IMR-90 (cell line): ENCODE results near the gene COL25A1. TPM values are rescaled to one million over a fixed set of nuclear protein-coding genes. Genes with fewer than 3 reads are reported as not detected.

Experiments
- ATAC-seq: fragments of 200-7000 bp; cut with Tn5 transposase; 2 replicates; pipeline ENCODE4 v1.9.1; 2020; ENCODE audit warnings: low read depth, mild to moderate bottlenecking, moderate library complexity
- BruUV-seq: library from RNA; stranded (reverse); fragments of 400-500 nt; replicated peaks from 2 replicates; lab custom pipeline; 2021; lab: Mats Ljungman, UMichigan
- CTCF ChIA-PET: fragments of 300-600 bp; formaldehyde crosslinking; extraction: SDS; loops from one replicate; lab custom pipeline; 2021; ENCODE audit warnings: antibody characterized with exemption; lab: Yijun Ruan, JAX
- POLR2A ChIA-PET: fragments of 300-600 bp; sonication (Branson Sonifier 250); formaldehyde crosslinking; loops from one replicate; lab custom pipeline; 2022; ENCODE audit warnings: antibody characterized with exemption; ENCODE audit not compliant: unreplicated experiment; lab: Charles Lee
- DNase-seq: peaks from one replicate; pipeline ENCODE4 v3.0.0; 2013
- H2AFZ ChIP-seq: replicated peaks from 2 replicates; pipeline ENCODE3; 2013; ENCODE audit warnings: low read length, mild to moderate bottlenecking; ENCODE audit not compliant: poor library complexity
- H2AK5ac ChIP-seq: 2 replicates; pipeline ENCODE4 v1.6.1; 2013; ENCODE audit warnings: low read depth, low read length, inconsistent platforms
- H2AK9ac ChIP-seq: replicated peaks from 2 replicates; pipeline ENCODE3; 2013; ENCODE audit warnings: mild to moderate bottlenecking, low read depth, low read length, moderate library complexity; ENCODE audit not compliant: poor library complexity
- H2BK120ac ChIP-seq: 2 replicates; pipeline ENCODE4 v1.6.1; 2013; ENCODE audit warnings: low read depth, low read length, inconsistent platforms
- H2BK15ac ChIP-seq: 3 replicates; pipeline ENCODE4 v1.6.1; 2013; ENCODE audit warnings: low read depth, low read length, inconsistent platforms
- H2BK20ac ChIP-seq: 2 replicates; pipeline ENCODE4 v1.6.1; 2013; ENCODE audit warnings: low read depth, mild to moderate bottlenecking, inconsistent platforms, low read length, moderate library complexity
- H2BK5ac ChIP-seq: 2 replicates; pipeline ENCODE4 v1.6.1; 2013; ENCODE audit warnings: mild to moderate bottlenecking, low read depth, low read length, inconsistent platforms; ENCODE audit not compliant: poor library complexity, severe bottlenecking
- H3K14ac ChIP-seq: replicated peaks from 2 replicates; pipeline ENCODE4 v1.6.1; 2013; ENCODE audit warnings: low read depth, low read length, inconsistent platforms
- H3K18ac ChIP-seq: 2 replicates; pipeline ENCODE4 v1.6.1; 2013; ENCODE audit warnings: low read depth, low read length, control low read depth
- H3K23ac ChIP-seq: 2 replicates; pipeline ENCODE4 v1.6.1; 2013; ENCODE audit warnings: low read depth, low read length, inconsistent platforms
- H3K27ac ChIP-seq: 2 replicates; pipeline ENCODE4 v1.5.1; 2013; ENCODE audit warnings: mild to moderate bottlenecking, control low read depth, low read length; ENCODE audit not compliant: insufficient read depth
- H3K27me3 ChIP-seq: 2 replicates; pipeline ENCODE4 v1.6.1; 2013; ENCODE audit warnings: low read length; ENCODE audit not compliant: control insufficient read depth, insufficient read depth
- H3K36me3 ChIP-seq: 2 replicates; pipeline ENCODE4 v1.6.1; 2013; ENCODE audit warnings: low read length, mixed read lengths; ENCODE audit not compliant: control insufficient read depth, insufficient read depth
- H3K4ac ChIP-seq: 2 replicates; pipeline ENCODE4 v1.6.1; 2013; ENCODE audit warnings: low read depth, low read length, inconsistent platforms
- H3K4me1 ChIP-seq: 2 replicates; pipeline ENCODE4 v1.6.1; 2013; ENCODE audit warnings: low read length, mixed read lengths; ENCODE audit not compliant: control insufficient read depth, insufficient read depth
- H3K4me2 ChIP-seq: 2 replicates; pipeline ENCODE4 v1.6.1; 2013; ENCODE audit warnings: low read depth, mild to moderate bottlenecking, control low read depth, low read length, moderate library complexity
- H3K4me3 ChIP-seq: 2 replicates; pipeline ENCODE4 v1.5.1; 2013; ENCODE audit warnings: low read depth, mild to moderate bottlenecking, control low read depth, low read length, moderate library complexity; ENCODE audit not compliant: insufficient read depth
- H3K56ac ChIP-seq: 2 replicates; pipeline ENCODE4 v1.6.1; 2013; ENCODE audit warnings: low read length, inconsistent platforms; ENCODE audit not compliant: insufficient read depth; ENCODE audit errors: extremely low read depth
- H3K79me1 ChIP-seq, 2 experiments: 2 replicates each; pipeline ENCODE4 v1.6.1; 2013; ENCODE audit warnings: low read length in 2 of 2, inconsistent platforms in 1 of 2, low read depth in 1 of 2
- H3K9ac ChIP-seq: 2 replicates; pipeline ENCODE4 v1.6.1; 2013; ENCODE audit warnings: low read depth, low read length, control low read depth
- H3K9me1 ChIP-seq: 2 replicates; pipeline ENCODE4 v1.6.1; 2013; ENCODE audit warnings: low read length, inconsistent platforms; ENCODE audit not compliant: insufficient read depth
- H3K9me3 ChIP-seq: 2 replicates; pipeline ENCODE4 v1.6.1; 2013; ENCODE audit warnings: low read length; ENCODE audit not compliant: control insufficient read depth, insufficient read depth
- H4K20me1 ChIP-seq: 2 replicates; pipeline ENCODE4 v1.6.1; 2013; ENCODE audit warnings: low read length, inconsistent platforms; ENCODE audit not compliant: insufficient read depth
- H4K5ac ChIP-seq: 2 replicates; pipeline ENCODE4 v1.6.1; 2013; ENCODE audit warnings: mild to moderate bottlenecking, low read depth, low read length, control low read depth
- H4K8ac ChIP-seq, 2 experiments: 2 replicates each; pipeline ENCODE4 v1.6.1; 2013; ENCODE audit warnings: low read depth in 2 of 2, low read length in 2 of 2, control low read depth in 1 of 2, inconsistent platforms in 1 of 2
- H4K91ac ChIP-seq: 2 replicates; pipeline ENCODE4 v1.6.1; 2013; ENCODE audit warnings: low read depth, low read length, inconsistent platforms; ENCODE audit not compliant: insufficient read depth
- BHLHE40 ChIP-seq: fragments of 150-350 bp; IDR thresholded peaks from 2 replicates; pipeline ENCODE4 v1.6.1; 2016; ENCODE audit warnings: mild to moderate bottlenecking, low read depth, low read length
- CEBPB ChIP-seq: IDR thresholded peaks from 2 replicates; pipeline ENCODE4 v1.6.1; 2012; ENCODE audit warnings: low read depth, low read length, improper control_type of control experiment
- CHD1 ChIP-seq: IDR thresholded peaks from 2 replicates; pipeline ENCODE4 v1.6.1; 2012; ENCODE audit warnings: low read depth, low read length, improper control_type of control experiment
- CTCF ChIP-seq: conservative IDR thresholded peaks from 2 replicates; pipeline ENCODE4 v1.5.1; 2012; ENCODE audit warnings: mild to moderate bottlenecking, low read depth, low read length, improper control_type of control experiment
- ELK1 ChIP-seq: fragments of 150-350 bp; IDR thresholded peaks from 2 replicates; pipeline ENCODE4 v1.6.1; 2016; ENCODE audit warnings: low read depth, mild to moderate bottlenecking, low read length, moderate library complexity, borderline replicate concordance
- FOS ChIP-seq: fragments of 150-350 bp; IDR thresholded peaks from 2 replicates; pipeline ENCODE4 v1.6.1; 2016; ENCODE audit warnings: low read depth, low read length
- MAFK ChIP-seq: IDR thresholded peaks from 2 replicates; pipeline ENCODE4 v1.6.1; 2012; ENCODE audit warnings: low read depth, low read length, improper control_type of control experiment
- MAZ ChIP-seq: IDR thresholded peaks from 2 replicates; pipeline ENCODE4 v1.6.1; 2012; ENCODE audit warnings: low read depth, mild to moderate bottlenecking, low read length, improper control_type of control experiment, moderate library complexity, borderline replicate concordance
- MXI1 ChIP-seq: IDR thresholded peaks from 2 replicates; pipeline ENCODE4 v1.6.1; 2012; ENCODE audit warnings: low read depth, mild to moderate bottlenecking, low read length, moderate library complexity, borderline replicate concordance
- NFE2L2 ChIP-seq: fragments of 150-350 bp; IDR thresholded peaks from 2 replicates; pipeline ENCODE4 v1.6.1; 2016; ENCODE audit warnings: low read depth, mild to moderate bottlenecking, low read length
- POLR2A ChIP-seq: IDR thresholded peaks from 2 replicates; pipeline ENCODE4 v1.6.1; 2012; ENCODE audit warnings: mild to moderate bottlenecking, low read depth, low read length
- RAD21 ChIP-seq: IDR thresholded peaks from 2 replicates; pipeline ENCODE4 v1.6.1; 2012; ENCODE audit warnings: low read length, improper control_type of control experiment
- RCOR1 ChIP-seq: IDR thresholded peaks from 2 replicates; pipeline ENCODE4 v1.6.1; 2012; ENCODE audit warnings: mild to moderate bottlenecking, low read length, improper control_type of control experiment; ENCODE audit not compliant: insufficient replicate concordance
- RFX5 ChIP-seq: IDR thresholded peaks from 2 replicates; pipeline ENCODE4 v1.8.0; 2012; ENCODE audit warnings: low read depth, mild to moderate bottlenecking, low read length, moderate library complexity
- SMC3 ChIP-seq: fragments of 150-350 bp; IDR thresholded peaks from 2 replicates; pipeline ENCODE4 v1.6.1; 2016; ENCODE audit warnings: low read depth, mild to moderate bottlenecking, antibody characterized with exemption, low read length, moderate library complexity
- USF2 ChIP-seq: fragments of 150-350 bp; IDR thresholded peaks from 2 replicates; pipeline ENCODE4 v1.6.1; 2017; ENCODE audit warnings: mild to moderate bottlenecking, antibody characterized with exemption, low read length, low read depth
- WGBS, 2 experiments: methylation state at CpG; one replicate each; pipeline versions ENCODE4 v1.1.5 to v1.1.7; 2013; ENCODE audit warnings: missing lambda C conversion rate in 2 of 2; ENCODE audit not compliant: insufficient read length in 1 of 2; ENCODE audit errors: extremely low coverage in 2 of 2; 5-methylcytosine and 5-hydroxymethylcytosine counted together
- dilution Hi-C: fragments of 300-500 bp; cut with HindIII; formaldehyde crosslinking; loops from one replicate; pipeline ENCODE4 v1.14.3; 2018; ENCODE audit warnings: low sequenced_read_pairs; ENCODE audit not compliant: unreplicated experiment
- in situ Hi-C: fragments of 300-500 bp; cut with MboI; formaldehyde crosslinking; loops from 3 replicates; pipeline ENCODE4 v1.14.3; 2019; ENCODE audit warnings: low sequenced_read_pairs, inconsistent platforms, mixed read lengths
- intact Hi-C: fragments of 100-400 bp; cut with micrococcal nuclease; formaldehyde crosslinking; loops from 2 replicates; pipeline ENCODE4 v1.10.0; 2022
- polyA plus RNA-seq, 3 experiments: library from polyadenylated mRNA; depleted of rRNA; stranded (reverse); fragments of >200 nt; gene quantifications; 2 replicates each; pipeline ENCODE4 v1.2.3, GENCODE V29; 2012; ENCODE audit warnings: low replicate concordance in 1 of 3
- total RNA-seq: library from RNA; depleted of rRNA; stranded (reverse); fragments of >200 nt; gene quantifications from 2 replicates; pipeline ENCODE4 v1.2.3, GENCODE V29; 2012

COL25A1 gene
- total and polyA plus RNA-seq, 2 of the 4 experiments (the other 2 are of a cell fraction): under 0.01 to 0.05 TPM

DNA sequence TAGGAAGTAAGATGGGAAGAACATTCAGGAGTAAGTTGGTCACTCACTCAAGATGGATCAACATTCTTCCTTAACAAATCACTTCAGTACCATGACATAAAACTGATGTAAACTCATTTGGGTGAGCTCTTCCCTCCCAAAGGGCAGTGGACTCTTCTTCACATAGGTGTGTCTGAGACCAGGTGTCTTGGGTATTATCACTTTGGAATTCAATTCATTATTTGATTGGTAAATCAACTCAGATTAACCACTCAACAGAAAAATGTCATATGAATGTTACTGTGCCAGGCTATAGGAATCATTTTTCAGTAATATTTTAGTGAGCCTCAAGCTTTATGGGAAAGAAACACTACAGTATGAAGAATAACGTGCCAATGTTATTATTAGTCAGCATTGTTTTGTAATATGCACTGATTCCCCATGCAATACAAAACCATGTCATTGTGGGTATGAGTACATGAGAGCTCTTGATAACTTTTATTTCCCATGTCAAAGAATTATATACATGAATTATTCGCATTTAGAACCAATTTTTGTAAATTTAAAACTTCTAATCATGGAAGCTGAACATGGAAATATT is 481.0 kb downstream of the COL25A1 start:
- H3K27me3 ChIP-seq: peaks cover 3% of the 10 kb centered on the region
- TF ChIP-seq MAZ (no peak), POLR2A (no peak), RCOR1 (no peak), RAD21 (no peak), RFX5 (no peak), MAFK (no peak), MXI1 (no peak), USF2 (no peak), FOS (no peak), CTCF (no peak), SMC3 (no peak), BHLHE40 (no peak), ELK1 (no peak), CHD1 (no peak), CEBPB (no peak), NFE2L2 (no peak)
- H2AFZ ChIP-seq: no peak overlapping the region
- ATAC-seq (no peak), DNase-seq (no peak)
- H3K4ac ChIP-seq: no peak overlapping the region
- H3K4me3 ChIP-seq: no peak overlapping the region
- no peak overlapping the region for H3K27ac ChIP-seq
- H3K18ac ChIP-seq: no peak overlapping the region
- no peak overlapping the region for H4K5ac ChIP-seq
- dilution Hi-C loops (no loop called here), in situ Hi-C loops (no loop called here), intact Hi-C loops (loop anchor here (10.0 kb wide), 1 partner anchor 1003 kb away; the partner anchor contains the start of gene RRH)
- CTCF ChIA-PET: interaction anchor here (0.6 to 0.8 kb wide), 4 partner anchors 111 to 1912 kb away, joined by 3 to 6 read pairs (median 4); no protein-coding TSS in a partner anchor
- no peak overlapping the region for H2BK20ac ChIP-seq
- H3K36me3 ChIP-seq: no peaks in the 10 kb centered on the region
- no TSS peak for BruUV-seq
- H2BK5ac ChIP-seq: no peak overlapping the region
- H2BK120ac ChIP-seq: no peak overlapping the region
- no peak overlapping the region for H3K23ac ChIP-seq
- no peak overlapping the region for H2AK5ac ChIP-seq
- no peak overlapping the region for H4K91ac ChIP-seq
- no peaks in the 10 kb centered on the region for H3K9me3 ChIP-seq
- no peak overlapping the region for H3K14ac ChIP-seq
- no peaks in the 10 kb centered on the region for H3K9me1 ChIP-seq
- H3K4me1 ChIP-seq: no peaks in the 10 kb centered on the region
- POLR2A ChIA-PET: no interaction called here
- H3K79me1 ChIP-seq: no peaks in the 10 kb centered on the region
- H2AK9ac ChIP-seq: no peak overlapping the region
- WGBS, 2 experiments: no CpG with 5 or more reads among the region's 2 CpGs
- no peak overlapping the region for H3K9ac ChIP-seq
- H3K56ac ChIP-seq: no peak overlapping the region
- H4K8ac ChIP-seq: no peak overlapping the region
- H4K20me1 ChIP-seq: no peaks in the 10 kb centered on the region
- H2BK15ac ChIP-seq: no peak overlapping the region
- H3K4me2 ChIP-seq: no peak overlapping the region
